Activated CD8-positive, alpha-beta memory T cell treated with anti-CD3 and anti-CD28 coated beads for 48 hours (primary cell): ENCODE measurements around the gene PRSS22.

Experiments
- DNase-seq, 3 experiments: peaks; one replicate each; pipeline ENCODE4 v3.0.0-alpha.2; 2020; ENCODE audit warnings: low read depth in 2 of 3, low spot score in 2 of 3

Gene PRSS22, protein sequence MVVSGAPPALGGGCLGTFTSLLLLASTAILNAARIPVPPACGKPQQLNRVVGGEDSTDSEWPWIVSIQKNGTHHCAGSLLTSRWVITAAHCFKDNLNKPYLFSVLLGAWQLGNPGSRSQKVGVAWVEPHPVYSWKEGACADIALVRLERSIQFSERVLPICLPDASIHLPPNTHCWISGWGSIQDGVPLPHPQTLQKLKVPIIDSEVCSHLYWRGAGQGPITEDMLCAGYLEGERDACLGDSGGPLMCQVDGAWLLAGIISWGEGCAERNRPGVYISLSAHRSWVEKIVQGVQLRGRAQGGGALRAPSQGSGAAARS

DNA sequence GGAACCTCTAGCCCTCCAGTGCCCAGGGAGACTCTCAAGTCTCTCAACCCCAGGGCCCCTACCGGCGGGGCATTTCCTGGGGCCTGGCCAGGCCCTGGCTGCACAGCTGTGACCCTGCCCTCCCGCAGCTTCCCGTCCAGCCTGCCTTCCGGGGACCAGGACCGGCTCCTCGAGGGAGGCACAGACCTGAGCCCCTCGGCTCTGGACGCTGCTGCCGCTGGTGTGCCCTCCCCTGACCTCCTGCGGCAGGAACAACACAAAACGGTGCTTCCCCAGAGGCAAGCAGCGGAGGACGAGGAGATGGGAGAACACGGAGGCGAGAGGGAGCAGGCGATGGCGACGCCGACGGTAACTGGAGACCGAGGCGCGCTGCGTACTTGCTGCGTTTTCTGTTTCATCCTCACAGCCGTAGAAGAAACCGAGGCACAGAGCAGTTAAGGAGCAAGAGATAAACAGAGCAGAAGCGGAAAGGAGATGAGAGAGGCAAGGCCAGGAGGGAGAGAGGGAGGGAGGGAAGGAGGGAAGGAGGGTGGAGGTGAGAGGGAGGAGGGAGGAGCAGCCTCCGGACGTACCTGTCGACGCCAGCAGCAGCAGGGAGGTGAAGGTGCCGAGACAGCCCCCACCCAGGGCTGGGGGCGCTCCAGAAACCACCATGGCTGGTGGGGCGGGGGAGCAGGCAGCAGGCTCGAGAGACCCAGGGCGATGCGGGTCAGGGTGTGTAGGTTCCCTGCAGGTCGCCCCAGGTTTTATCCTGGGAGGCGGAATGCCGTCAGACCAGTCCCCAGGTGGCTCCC, at the start of gene PRSS22:
TSS of gene PRSS22 (minus strand) at position 720 of the 794 bp plus-strand sequence. CDS start at position 654, 66 bp downstream.
- DNase-seq, result no peak

DNA sequence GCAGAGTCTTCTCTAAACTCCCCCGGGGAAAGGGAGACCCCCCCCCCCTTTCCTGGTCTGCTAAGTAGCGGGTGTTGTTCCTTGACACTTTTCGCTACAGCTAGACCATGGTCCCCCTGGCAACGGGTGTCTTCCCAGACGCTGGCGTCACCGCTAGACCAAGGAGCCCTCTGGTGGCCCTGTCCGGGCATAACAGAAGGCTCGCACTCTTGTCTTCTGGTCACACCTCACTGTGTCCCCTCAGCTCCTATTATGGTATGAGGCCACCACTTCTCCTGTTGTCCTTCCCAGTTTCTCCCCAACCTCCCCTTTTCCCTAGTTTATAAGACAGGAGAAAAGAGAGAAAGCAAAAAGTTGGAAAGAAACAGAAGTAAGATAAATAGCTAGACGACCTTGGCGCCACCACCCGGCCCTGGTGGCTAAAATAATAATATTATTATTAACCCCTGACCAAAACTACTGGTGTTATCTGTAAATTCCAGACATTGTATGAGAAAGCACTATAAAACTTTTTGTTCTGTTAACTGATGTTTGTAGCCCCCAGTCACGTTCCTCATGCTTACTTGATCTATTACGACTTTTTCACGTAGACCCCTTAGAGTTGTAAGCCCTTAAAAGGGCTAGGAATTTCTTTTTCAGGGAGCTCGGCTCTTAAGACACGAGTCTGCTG, 49.2 kb upstream of the PRSS22 start:
- peak in 1 of 3 experiments; percentile 24 for DNase-seq

DNA sequence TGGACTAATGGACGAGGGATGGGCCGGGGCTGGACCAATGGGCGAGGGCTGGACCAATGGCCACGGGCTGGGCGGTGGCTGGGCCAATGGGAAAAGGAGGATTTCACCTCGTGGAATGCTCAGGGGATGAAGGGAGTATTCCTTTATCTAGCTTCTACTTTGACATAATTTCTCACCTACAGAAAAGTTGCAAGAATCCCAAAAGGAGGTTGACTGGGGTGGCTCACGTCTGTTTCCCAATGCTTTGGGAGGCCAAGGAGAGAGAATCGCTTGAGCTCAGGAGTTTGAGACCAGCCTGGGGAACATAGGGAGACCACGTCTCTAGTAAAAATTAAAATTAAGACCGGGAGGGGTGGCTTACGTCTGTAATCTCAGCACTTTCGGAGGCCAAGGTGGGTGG, 48.0 kb upstream of the PRSS22 start:
- no peak for DNase-seq

DNA sequence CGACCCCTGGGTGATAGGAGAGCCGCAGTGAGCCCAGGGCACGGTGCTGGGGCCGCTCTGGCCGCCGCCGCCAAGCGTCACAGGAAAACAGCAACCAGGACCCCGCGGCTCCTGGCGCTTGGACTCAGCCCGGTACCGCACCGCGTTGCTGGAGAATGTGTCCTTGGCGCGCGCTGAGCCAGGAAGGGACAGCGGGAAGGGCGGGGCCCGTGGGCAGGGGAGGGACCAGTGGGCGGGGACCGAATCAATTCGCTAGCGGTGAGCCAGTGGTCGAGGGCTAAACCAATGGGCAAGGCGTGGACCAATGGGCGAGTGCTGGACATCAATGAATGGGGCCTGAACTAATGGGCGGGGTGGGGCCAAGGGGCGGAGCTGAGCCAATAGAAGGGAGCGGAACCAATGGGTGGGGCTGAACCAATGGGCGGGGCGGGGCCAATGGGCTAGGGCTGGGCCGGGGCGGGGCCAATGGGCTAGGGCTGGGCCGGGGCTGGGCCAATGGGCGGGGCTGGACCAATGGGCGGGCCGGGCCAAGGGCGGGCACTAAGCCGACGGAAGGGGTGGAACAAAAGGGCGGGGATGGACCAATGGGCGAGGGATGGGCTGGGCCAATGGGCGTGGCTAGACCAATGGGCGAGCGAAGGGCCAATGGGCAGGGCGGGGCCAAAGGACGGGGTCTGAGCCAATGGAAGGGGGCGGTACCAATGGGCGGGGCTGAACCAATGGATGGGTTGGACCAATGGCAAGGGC, 47.4 kb upstream of the PRSS22 start:
- peak; percentile 92 to 97 (median 95) for DNase-seq

DNA sequence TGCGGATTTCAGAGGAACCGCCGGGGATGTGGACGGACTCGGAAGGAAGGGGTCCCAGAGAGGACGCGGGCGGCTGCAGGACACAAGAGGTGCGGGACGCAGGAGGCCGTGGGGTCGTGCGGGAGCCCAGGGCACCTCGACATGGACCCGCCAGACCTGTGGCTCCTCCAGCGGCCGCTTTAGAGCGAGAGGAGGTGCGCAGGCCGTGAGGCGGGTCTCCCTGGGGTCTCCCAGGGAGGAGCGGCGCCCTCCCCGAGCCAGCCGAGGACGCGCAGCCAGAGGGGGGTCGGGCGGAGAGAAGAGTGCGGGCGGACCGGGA, 46.9 kb upstream of the PRSS22 start:
- DNase-seq, result no peak

DNA sequence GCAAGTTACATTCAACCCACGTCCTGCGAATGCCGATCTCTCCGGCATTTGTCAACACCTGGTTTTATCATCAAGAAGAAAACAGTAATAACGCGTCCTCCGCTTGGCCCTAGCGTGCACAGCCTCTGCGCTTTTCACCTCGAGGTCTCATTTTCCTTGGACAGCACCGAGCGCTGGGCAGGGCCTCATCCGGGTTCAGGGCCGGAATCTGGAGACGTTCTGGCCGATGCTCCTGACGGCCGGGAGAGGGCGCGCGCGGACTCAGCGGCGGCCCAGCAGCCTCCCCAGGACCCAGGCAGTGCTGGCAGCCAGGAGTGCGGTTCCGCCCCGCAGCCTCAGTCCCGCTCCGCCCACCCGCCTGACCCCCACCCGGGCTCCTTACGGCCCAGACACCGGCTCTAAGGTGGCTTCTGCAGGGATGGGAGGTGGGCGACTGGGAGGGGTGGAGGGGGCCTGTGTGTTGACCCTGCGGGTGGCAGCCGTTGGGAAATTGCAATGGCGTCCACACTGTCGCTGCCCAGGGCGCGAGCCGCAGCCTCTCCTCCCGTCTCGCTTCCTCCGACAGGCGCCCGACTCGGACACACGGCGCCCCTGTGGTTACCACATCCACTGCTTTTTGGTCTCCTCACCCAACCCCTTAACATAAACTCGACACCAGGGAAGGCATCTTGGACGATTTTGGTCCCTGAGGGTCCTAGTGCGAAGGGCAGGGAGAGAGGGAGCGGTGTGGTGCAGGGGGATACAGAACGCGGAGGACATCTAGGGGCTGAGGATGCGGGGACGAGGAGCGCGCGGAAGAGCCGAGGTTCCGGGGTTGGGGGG, 46.3 kb upstream of the PRSS22 start:
- DNase-seq, result peak; percentile 60 to 67 (median 63)

DNA sequence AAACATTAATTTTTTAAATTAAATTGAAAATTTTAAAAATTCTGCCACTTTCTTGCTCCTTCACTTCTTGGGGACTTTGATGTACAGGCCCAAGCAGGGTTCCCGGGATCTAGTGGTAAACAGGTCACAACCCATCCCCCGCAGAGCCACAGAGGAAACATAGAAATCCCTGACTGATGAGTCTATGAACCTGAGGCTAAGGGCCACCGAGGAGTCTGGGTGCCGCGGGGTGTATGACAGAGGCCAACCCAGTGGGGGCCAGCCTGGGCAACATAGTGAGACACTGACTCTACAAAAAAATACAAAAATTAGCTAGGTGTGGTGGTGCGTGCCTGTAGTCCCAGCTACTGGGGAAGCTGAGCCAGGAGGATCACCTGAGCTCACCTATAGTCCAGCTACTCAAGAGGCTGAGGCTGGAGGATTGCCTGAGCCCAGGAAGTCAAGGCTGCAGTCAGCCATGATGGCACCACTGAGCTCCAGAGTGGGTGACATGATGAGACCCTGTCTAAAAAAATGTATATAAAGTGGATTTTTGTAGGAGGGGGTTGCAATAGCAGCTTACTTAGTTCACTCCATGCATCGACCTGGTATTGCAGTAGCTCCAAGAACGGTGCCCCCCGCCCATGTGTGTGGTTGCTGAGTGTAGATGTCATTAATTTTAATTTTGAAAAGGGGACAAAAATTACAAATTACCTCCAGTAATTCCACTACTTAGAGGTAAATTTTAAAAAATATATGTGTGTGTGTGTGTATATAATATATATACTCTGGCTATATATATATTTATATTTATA, 44.6 kb upstream of the PRSS22 start:
- DNase-seq, result no peak

DNA sequence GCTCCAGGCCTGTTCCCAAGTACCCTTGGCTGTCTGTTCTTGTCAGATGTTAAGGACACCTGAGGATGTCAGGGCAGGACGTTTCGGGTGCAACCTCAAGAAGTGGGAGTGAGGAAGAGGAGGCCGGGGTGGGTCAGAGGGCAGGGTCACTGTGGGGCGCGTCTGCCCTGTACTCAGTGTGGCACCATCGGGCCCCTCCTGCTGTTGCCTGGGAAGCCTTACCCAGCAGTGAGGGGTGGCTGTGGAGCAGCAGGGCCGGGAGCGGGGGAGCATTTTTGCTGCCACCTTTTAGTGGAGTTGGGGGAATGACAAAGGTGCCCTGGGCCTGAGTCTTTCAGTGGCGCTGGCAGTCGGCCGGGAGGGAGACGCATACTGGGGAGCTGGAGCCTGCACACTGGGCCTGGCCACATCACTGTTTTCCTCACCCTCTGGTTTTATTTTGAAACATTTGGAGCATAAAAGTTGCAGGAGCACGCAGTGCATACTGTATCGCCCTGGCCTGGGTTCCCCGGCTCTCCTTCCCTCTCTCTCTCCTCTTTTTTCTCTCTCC, 42.6 kb upstream of the PRSS22 start:
- DNase-seq, result no peak

DNA sequence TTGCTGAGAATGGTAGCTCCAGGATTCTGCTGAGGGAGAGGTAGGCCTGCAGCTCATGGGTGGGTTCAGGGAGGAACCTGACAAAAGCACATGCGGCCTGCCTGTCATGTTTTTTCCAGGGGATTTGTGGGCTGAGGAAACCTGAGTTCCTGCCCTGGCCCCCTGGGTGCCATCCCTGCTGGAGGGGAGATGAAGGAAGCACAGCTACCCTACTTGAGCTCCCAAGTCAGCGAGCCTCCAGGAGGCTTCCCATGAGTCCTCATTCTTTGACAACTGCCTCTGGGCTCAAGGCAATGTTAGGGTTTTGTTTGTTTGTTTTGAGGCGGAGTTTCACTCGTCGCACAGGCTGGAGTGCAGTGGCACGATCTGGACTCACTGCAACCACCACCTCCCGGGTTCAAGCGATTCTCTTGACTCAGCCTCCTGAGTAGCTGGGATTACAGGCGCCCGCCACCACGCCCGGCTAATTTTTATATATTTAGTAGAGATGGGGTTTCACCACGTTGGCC, 41.6 kb upstream of the PRSS22 start:
- no peak for DNase-seq

DNA sequence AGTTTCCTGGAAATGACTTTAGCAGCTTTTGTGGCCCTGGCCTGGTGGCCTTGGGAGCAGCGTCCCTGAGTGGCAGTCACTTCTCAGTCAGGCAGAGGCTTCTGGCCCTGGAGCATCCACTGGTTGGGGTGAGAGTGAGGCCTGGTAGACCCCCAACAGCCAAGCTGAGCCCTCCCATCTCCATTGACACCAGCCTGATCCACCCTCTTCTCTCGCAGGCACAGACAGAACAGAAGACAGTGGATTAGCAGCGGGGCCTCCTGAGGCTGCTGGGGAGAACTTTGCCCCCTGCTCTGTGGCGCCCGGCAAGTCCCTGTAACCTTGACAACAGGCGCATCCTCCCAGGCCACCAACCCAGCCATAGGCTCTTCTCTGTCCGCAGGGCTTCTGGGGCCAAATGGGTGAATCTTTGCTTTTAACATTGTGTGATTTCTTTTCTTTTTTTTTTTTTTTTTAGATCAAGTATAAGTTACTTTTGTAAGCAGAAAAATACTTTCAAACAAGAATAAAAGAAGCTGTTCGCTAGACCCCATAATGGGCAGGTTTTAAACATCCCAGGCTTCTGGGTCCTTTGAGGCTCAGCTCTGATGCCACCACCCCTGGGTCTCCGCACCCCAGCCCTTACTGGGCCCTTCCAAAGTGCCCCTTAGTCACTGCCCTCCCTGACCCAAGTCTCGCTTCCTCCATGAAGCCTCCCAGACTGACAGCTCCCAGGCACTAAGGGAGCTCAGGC, 41.0 kb upstream of the PRSS22 start:
- DNase-seq, result no peak

DNA sequence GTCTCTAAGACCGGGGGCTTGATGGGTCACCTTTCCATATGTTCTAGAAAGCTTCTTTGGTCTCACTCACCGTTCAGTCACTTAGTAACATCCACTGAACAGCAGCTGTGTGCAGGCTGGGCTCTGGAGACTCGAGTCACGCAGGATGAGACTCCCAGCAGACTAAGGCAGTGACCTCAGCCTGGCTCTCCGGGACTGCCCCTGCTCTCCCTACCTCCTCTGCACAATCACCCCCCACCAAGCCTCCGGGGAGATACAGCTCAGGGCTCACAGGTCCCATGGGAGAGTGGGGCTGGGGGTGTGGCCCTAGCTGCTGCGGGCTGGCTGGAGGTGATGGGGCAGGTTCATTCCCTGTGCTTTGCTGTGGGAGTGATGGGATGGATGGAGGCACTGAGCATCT, 39.1 kb upstream of the PRSS22 start:
- no peak for DNase-seq

DNA sequence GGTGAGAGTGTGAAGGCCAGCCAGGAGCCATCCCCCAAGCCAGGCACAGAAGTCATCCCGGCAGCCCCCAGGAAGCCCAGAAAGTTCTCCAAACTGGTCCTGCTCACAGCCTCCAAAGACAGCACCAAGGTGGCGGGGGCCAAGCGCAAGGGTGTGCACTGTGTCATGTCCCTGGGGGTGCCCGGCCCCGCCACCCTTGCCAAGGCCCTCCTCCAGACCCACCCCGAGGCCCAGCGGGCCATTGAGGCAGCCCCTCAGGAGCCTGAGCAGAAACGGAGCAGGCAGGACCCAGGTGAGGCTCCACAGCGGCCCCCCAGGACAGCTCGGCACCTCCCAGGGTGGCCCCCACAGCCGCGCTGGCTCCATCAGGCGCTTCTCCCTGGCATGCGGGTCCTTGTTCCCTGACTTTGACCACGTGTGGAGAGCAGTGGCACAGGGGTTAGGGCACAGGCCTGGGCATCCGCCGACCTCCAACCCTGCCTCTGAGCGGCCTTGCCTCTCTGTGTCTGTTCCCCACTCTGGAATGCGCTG, 38.6 kb upstream of the PRSS22 start:
- no peak for DNase-seq

DNA sequence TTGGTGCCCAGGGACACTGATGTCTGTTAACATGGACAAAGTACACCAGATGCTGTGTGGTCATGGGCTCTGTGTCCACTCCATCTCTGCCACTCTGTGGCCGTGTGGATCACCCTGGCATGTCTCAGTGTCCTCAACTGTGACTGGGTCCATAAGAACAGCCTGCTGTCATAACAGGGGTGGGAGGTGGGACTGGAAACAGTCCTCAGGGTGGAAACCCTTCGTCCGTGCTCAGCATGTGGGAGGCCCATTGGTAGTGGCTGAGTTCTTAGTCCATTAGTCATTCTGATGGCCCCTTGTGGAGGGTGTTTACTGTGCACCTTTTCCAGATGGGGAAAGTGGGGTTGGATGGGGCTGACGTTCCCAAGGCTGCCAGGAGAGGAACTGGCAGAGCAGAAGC, 37.8 kb upstream of the PRSS22 start:
- no peak for DNase-seq

DNA sequence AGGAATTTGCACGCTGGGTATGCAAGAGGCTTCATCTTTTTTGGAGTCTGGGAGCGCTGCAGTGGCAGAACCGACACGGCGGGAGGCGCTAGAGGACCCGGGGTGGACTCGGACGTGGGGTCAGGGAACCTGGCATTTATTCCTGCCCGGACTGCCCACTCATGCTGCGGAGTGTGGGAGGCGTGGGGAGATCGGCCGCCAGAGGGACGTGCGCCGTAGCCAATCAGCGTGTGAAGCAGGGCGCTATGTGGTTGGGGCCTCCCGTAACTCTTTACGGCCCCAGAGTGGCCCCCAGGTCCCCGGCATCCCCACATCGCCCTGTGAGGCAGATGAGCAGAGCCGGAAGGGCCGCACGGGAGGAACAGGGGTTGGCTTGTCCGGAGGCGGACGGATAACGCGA, 36.3 kb upstream of the PRSS22 start:
- no peak for DNase-seq

DNA sequence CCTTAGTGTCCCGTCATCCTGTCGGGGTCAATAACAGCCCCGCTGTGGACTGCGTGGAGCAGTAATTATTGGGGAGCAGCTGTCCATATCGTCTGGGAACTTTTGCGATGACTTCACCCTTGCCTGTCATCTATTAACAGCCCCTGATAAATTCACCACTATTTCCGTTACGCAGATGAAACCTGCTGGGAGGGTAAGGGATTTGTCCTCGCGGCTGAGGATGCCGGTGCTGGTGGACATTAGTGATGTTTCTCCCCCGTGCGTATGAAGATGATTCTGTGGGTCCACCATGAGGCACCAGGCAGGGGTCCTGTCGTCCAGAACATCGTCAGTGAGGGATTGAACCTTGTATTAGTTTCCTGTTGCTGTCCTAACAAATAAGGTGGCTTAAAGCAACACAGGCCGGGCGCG, 26.1 kb upstream of the PRSS22 start:
- no peak for DNase-seq

DNA sequence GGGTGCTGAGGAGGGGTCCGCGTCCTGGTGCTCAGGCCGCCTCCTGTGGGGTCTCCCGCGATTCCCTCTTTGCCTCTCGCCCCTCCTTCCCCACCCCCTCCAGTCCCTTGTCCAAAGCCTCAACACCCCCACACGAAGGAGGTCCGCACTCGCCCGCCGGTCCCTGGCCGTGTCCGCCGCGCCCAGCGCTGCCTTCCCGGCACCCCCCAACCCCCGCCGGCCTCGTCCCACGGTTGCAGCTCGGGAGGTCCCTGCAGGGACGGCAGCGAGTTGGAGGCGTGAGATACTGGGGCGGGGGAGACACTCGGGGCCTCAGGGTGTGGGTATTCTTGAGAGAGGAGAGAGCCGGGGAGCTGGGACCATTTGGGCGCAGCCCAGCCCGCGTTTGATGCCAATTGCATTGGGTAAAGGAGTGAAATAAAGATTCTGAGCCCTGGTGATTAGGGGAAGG, 25.5 kb upstream of the PRSS22 start:
- no peak for DNase-seq

DNA sequence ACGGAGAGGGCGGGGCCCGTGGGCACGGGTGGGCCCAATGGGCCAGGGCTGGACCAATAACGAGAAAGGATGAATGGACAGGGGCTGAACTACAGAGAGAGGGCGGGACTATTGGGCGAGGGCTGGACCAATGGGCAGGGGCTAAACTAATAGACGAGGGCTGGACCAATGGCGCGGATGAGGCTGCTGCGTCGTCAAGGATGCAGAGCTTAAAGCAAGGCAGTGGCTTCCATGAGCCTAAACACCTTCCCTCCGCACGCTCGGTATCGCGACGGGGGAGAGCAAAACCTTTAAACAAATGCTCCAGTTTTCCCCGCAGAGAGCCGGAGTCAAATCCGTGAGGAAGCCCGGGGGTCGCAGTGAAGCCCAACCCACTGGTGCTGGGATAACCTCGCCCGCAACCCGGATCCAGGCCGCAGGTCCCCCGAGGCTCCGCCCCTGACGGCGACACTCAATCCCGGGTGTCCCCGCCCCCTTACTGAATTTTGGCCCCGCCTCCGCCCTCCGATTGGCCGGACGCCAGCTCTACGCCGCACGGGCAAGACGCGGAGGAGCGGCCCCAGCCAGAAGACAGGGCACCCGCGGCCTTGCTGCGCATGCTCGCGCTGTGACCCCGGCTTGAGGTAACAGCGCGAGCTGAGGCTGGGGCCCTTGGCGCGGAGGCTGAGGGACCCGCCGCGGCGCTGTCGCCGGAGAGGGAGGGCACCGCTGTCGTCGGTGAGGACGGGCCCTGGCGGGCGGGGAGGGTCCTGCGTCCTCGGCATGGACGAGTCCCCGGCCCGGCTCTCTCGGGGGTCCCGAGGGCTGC, 24.9 kb upstream of the PRSS22 start, which contains the start of gene FLYWCH2:
TSS of gene FLYWCH2 (plus strand) at position 566 of the 808 bp plus-strand sequence. CDS start 13,235 bp downstream, outside the sequence.
- peak; percentile 99 to 100 (median 100) for DNase-seq
